Gastroesophageal sphincter (tissue), 3 donors: ENCODE measurements around the gene PFDN1.

Experiments used
- EP300 ChIP-seq: sonication (generic); formaldehyde crosslinking; IDR thresholded peaks from one replicate; pipeline ENCODE4 v1.6.1; 2017; ENCODE audit warnings: antibody characterized with exemption, mild to moderate bottlenecking
- POLR2A ChIP-seq, 2 donors: fragments of 450-650 bp; IDR thresholded peaks; one replicate each; pipeline ENCODE4 v1.6.1; 2017; ENCODE audit warnings: antibody characterized with exemption in 2 of 2, mild to moderate bottlenecking in 2 of 2, moderate library complexity in 1 of 2
- POLR2AphosphoS5 ChIP-seq: sonication (generic); formaldehyde crosslinking; IDR thresholded peaks from one replicate; pipeline ENCODE4 v1.6.1; 2017; ENCODE audit warnings: antibody characterized with exemption
- TF ChIP-seq, protein P1 (sequence below), 4 experiments: fragments of 200-600 bp in 2 of 4; fragments of 450-650 bp in 2 of 4; sonication (generic) in 1 of 4; IDR thresholded peaks; one replicate each; pipeline ENCODE4 v1.5.1; 2017 to 2019; ENCODE audit warnings: antibody characterized with exemption in 4 of 4, mild to moderate bottlenecking in 2 of 4, moderate library complexity in 2 of 4

GRCh38 chr5:140214831-140215230 is 88.1 kb downstream of the PFDN1 start:
- TF ChIP-seq, protein P1, sequence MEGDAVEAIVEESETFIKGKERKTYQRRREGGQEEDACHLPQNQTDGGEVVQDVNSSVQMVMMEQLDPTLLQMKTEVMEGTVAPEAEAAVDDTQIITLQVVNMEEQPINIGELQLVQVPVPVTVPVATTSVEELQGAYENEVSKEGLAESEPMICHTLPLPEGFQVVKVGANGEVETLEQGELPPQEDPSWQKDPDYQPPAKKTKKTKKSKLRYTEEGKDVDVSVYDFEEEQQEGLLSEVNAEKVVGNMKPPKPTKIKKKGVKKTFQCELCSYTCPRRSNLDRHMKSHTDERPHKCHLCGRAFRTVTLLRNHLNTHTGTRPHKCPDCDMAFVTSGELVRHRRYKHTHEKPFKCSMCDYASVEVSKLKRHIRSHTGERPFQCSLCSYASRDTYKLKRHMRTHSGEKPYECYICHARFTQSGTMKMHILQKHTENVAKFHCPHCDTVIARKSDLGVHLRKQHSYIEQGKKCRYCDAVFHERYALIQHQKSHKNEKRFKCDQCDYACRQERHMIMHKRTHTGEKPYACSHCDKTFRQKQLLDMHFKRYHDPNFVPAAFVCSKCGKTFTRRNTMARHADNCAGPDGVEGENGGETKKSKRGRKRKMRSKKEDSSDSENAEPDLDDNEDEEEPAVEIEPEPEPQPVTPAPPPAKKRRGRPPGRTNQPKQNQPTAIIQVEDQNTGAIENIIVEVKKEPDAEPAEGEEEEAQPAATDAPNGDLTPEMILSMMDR (IDR thresholded peaks at IDR 0.05): no peak
- TF ChIP-seq POLR2A (IDR thresholded peaks at IDR 0.05): no peak
- TF ChIP-seq EP300: no peak
- no peak for TF ChIP-seq POLR2AphosphoS5
